Measurements from ENCODE around the gene EPB41L1.
"Not testable (repeated sequence)": the region's sequence is repeated elsewhere in the genome, so short reads cannot be mapped to it uniquely, and the experiment has no call there.

EPB41L1 gene

DNA sequence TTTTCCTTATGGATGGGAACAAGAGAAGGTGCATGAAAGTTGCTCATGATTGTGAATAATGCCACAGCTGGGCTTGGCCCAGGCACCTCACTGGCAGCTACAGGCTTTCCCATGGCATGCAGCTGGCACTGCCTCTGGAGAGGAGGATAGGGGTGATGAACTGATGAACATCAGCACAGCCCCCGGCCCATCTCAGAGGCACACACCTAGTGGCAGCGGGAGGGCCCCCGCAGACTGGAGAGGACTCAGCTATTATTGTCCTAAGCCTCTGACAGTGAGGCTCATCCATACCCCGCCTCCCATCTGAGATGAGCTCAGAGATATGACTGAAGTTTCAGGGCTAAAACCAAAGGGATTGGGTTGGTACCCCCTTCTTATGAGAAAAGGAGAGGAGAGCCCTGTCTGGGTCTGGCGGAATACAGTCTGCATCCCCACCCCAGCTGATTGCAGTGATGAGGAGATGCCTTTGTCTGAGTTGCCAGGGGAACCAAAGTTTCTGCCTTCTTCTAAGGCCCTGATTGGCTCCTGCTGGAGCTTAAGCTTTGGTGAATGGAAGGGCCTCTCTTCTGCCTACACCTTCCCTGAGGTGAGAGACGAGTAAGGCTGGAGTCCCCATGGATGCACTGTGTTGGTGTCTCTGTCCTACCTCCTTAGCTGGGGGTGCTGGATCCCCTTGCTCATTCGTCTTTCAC is 27.6 kb upstream of the EPB41L1 start:
- DNase-seq (ENCODE audit: low spot score), result no peak

DNA sequence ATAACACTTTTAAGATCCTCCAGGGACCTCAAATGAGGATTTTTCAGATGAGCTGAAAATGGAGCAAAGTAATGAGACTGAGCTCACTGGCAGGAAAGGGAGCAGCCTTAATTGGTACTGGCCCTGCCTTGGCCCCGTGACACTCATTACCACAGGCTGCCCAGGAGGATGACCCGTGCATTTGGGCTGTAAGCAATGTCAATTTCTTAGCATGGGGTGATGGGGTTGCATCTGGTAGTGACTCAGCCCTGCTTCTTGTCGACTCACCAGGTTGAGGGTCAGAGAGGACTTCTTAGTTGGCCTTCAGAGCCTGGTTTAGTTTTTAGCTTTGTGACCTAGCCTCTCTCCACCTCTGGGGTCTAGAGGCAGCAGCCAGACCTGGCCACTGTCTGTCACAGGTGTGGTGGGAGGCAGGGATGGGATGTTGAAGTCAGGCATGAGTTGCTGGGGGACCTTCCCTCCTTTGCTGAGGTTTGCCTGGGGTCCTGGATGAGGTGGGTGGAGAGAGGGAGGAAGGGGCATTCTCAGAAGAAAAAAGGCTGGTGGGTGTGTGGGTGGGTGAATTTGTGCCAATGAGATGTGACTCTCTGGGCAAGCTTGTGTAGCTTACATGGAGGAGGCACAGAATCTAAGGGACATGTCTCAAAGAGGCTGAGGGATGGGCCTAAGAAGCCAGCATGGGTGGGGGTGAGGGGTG is 25.9 kb upstream of the EPB41L1 start:
- DNase-seq (ENCODE audit: low spot score), result no peak

DNA sequence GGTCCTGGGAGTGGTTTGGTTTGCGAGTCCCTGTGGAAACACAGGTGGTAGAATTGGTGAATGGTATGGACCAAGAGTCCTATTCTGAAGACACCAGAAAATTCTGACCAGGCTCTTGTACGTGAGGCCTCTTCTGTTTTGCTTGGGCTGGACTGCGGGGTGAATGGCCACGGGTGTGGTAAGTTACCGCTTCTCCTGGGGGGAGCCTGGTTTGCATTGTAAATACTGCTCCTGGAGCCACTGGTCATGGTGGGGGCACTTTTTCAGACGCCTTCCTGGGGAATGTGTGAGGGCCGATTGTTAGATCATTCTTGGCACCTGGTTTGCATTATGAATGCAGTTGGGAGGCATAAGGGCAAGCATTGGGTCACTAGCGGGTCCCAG is 25.4 kb upstream of the EPB41L1 start:
- no peak for DNase-seq (ENCODE audit: low spot score)

DNA sequence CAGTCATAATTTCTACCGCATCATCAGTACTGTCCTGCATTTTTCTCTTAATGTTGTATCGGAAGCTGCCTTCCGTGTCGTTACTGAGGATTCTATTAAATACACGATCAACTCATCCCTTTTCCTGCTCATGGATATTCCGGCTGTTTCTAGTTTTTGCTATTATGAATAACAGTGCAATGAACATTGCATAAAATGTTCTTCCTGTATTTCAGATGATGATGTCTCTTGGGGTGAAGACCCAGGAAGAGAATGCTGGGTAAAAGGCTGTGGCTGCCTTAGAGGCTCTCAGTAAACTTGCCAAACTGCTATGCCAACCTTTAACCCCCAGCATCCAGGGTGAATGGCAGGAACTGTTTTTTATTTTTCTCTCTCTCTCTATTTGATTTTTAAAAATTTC is 24.1 kb upstream of the EPB41L1 start:
- no peak for DNase-seq (ENCODE audit: low spot score)

DNA sequence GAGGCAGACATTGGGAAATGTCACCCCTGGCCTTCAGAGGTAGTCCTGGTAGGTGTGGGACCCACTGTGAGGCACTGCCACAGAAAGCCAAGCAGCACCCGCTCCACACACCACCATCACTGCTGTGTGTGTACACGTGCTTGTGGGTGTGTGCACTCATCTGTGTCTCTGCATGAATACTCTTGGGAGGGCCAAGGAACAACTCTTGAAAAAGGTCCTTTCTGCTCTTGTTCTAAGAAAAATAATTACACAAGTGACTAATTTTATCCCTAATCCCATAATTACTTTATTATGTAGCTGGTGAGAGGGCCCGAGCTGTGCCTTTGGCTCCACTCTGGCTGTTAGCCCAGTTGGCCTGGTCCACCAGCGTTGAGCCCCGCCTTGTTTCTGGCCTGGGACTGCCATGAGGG is 21.7 kb upstream of the EPB41L1 start:
- no peak for DNase-seq (ENCODE audit: low spot score)

DNA sequence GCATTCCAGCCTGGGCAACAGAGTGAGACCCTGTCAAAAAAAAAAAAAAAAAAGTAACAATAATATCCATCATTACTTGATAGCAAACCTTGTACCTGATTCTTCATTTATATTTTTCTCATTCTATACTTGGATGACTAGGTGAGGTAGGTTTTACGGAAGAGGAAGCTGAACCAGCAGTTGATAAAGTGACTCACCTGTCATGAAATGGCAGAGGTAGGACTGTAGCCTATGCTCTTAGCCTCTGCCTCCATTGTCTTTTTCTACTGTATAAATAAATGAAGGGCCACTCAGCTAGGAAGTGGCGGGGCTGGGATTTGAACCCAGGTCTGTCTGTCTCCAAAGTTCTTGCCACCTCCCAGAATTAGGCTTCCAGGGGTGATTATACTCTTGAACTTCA is 20.7 kb upstream of the EPB41L1 start:
- DNase-seq (ENCODE audit: low spot score), result no peak

DNA sequence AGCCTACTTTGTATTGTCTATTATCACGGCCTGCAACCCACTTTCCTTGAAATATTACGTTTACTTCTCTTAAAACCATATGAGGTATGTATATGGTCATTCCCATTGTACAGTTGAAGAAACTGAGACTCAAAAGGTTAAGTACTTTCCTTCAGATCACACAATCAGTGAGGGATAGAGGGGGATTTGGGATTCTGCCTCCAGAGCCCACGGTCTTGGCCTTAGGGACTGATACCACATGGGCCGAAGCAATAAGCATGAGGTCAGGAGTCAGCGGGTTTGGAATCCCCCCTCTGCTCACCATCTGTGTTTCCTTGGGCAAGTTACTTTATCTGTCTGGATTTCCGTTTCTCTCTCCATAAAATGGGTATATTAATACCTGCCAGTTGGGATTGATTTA is 19.4 kb upstream of the EPB41L1 start:
- no peak for DNase-seq (ENCODE audit: low spot score)

DNA sequence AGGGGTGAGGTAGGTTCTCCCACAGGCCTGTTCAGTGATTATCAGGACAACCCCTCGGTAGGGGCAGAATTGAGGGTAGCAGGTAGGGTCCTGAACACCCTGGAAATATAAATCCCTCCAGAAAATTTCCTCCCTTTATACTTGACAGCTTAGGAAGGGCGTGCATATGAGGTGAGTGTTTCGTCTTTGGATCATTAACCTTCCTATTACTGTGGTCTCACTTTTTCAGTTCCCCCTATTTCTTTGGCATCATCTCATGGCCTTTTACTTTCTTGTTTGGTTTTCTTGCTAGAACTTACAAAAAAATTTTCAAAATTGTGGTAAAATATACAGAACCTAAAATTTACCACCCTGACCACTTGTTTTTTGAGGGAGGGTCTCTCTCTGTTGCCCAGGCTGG is 18.7 kb upstream of the EPB41L1 start:
- DNase-seq (ENCODE audit: low spot score), result no peak

DNA sequence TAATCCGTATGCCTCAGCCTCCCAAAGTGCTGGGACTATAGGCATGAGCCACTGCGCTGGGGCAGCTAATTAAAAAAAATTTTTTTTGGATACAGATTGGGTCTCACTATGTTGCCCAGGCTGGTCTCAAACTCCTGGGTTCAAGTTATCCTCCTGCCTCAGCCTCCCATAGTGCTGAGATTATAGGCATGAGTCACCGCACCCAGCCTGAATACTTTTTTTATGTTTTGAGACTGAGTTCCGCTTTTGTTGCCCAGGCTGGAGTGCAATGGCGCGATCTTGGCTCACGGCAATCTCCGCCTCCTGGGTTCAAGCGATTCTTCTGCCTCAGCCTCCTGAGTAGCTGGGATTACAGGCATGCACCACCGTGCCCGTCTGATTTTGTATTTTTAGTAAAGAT is 17.2 kb upstream of the EPB41L1 start:
- DNase-seq (ENCODE audit: low spot score), result not testable (repeated sequence)

DNA sequence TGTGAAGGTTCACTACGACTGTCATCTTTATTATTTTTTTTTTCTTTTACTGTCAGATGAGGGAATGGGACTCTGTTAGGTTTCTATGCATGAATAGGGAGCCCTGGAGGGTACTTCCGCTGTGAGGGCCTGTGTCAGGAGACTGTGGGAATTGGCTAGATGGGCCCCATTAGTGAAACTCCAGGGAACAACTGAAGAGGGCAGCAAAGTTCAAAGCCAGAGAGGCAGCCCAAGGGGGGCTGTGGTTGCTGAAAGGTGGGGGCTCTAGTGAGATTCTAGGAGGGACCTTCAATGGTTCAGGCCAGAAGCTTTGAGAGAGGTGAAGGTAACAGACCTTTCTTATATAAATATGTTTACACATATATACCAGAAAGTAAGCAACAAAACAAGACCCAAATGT is 13.2 kb upstream of the EPB41L1 start:
- no peak for DNase-seq (ENCODE audit: low spot score)

DNA sequence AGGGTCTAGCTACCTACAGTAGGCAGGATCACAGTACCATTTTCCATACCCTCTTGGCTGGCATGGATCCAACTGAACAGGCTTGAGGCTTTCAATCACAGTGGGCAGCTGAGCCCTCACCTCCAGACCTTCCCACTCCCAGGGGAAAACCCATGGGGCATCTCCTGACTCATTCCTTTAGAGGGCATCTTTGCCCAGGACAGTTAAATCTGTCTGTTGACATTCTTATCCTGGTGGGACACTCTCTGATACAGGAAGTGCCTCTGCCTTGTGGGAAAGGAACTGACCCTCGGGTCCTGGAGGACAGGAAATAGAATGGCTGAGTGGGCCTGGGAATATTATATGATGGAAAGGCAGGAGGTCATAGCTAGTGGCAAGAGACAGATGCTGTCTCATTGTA is 10.2 kb upstream of the EPB41L1 start:
- no peak for DNase-seq (ENCODE audit: low spot score)

DNA sequence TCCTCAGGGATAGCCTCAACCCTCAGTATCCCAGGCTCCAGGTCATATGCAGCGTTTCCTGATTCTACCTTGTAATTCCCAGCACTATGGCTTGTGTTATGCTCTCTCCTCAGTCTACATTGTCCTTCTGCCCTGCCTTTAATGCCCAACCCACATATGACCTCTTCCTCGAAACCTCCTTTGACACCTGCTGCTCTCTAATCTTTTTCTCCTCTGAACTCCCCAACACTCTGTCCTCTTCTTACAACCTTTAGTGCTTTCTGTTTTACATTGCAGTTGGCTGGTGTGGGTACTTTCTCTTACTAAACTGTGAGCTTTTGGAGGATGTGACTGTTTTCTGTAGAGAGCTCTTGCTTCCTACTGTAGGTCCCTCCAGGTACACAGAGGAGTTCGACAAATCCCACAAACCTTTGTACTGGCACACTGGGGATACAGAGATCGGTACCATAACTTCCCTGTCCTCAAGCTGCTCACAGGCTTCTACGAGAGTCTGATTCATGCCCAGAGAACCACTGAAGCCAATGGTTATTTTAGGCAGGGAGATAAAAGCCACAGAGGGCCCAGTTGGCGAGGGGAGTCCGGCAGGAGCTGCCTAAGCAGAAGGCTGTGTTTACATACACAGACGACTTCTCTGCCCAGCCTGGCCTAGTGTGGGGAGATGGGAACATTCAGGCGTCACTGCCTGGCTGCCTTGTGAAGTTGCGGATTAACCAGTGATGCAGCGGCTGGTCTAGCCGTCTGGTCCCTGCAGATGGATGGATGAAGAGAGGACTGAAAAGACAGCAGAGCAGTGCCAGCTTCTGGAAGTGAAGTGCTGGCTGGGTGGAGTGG is 8.4 kb upstream of the EPB41L1 start:
- no peak for DNase-seq (ENCODE audit: low spot score)

DNA sequence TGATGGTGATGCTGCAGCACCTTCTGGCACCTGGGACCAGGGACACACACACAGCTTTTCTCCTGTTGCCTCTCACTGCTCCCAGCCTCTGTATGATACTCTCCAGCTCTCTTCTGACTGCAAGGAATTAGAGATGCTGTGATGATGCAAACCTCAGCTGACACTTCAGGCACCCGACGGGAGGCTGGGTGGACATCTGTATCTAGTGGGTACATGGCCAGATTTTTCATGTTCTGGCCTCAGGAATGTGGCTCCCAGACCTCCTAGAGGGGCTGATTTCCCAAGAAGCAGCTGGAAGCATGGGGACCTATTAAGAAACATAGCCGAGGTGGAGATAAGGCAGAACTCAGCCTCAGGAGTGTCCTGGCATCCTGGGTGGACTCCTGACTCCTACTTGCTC is 6.8 kb upstream of the EPB41L1 start:
- no peak for DNase-seq (ENCODE audit: low spot score)

DNA sequence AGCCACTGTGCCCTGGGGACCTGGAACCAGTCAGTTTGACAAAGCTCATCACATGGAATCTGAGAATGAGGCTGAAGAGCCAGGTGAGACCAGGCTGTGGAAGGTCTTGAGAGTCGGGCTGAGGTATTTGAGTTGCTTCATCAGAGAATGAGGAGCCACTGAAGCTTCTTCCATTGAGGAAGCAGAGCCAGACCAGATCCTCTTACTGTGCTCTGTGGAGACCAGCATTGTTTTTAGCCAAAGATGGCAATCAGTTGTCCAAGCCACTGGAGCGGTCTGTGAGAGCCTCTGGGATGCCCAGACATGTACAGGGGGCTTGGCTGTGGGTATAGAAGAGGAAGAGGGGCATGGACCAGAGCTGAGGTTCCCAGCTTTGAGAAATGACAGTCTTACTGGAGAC is 6.1 kb upstream of the EPB41L1 start:
- DNase-seq (ENCODE audit: low spot score), result no peak

DNA sequence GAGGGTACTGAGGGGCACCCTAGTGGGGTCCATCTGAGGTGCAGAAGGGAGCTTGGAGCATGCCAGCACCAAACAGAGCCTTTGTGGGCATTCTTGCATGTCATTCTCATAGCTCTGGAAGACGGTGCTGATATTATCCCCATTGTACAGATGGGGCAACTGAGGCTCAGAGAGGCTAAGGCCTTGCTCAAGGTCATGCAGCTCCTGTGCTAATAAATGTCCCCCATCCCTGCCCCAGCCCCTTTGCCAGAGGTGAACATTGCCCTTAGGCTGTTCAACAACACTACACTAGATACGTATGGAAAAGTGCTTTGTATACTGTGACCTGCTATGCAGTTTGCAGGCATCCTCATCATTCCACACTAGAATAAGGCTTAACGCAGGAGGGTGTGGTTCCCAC is 5.5 kb upstream of the EPB41L1 start:
- DNase-seq (ENCODE audit: low spot score), result no peak

DNA sequence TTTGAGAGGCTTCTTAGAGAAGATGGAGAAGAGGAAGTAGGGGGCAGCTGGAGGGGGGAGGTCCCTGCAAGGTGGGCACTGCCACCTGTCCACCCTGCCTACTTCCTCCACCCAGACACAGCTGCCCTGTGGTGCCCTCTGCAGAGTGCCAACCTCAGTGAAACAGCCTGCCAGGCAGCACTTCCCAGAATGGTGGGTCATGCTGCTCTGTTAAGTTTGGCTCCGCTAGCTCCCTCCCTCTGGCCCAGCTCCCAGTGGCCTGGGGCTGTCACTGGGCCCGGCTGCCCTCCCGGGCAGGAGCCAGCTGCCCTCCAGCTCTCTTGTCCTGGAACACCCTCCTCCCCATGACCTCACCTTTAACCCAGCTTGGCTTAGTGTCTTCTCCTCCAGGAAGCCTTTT is 5.1 kb upstream of the EPB41L1 start:
- no peak for DNase-seq (ENCODE audit: low spot score)

DNA sequence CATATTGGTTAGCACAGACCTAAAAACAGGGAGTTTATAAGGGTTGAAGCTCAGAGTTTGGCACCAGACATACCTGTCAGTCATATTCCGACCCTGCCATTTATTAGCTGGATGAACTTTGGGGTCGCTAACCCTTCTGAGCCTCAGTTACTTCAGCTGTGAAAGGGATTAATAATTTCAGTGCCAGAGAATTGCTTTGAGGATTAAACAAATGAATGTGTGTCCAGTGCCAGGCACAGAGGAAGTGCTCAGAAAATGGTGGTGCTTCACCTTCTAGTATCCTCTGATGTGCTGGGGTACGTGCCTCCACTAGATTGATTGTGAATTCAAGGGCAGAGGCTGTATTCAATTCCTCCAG is 4.1 kb upstream of the EPB41L1 start:
- DNase-seq (ENCODE audit: low spot score), result no peak

DNA sequence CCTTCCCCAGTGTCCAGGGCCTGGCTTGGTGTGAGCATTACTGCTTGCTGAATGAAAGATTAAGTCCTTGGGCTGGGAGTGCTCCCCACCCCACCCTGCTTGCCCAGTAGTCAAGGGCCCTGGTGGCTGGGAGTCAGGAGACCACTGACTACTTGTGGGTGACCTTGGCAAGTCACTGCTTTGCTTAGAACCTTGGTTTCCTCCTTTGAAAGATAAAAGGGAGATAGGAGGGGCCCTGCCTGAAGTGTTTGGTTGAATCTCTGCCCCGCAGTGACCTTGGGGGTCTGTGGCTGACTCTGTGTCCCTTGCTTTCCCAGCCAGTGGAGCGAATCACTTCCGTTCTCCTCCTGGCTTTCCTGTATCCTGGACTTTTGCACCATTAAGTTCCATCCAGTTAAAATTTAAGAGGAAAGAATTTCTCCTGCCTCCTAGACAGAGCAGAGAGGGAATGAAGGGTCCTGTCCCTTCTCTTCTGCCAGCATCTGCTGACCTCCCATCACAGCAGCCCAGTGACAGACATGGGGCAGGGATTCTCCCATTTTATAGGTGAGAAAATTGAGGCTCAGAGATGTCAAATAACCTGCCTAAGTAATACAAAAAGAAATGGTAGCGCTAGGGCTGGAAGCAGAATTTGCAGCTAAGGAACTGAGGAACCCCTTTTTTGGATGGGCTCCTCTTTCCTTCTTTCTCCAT is 3.5 kb upstream of the EPB41L1 start:
- no peak for DNase-seq (ENCODE audit: low spot score)

DNA sequence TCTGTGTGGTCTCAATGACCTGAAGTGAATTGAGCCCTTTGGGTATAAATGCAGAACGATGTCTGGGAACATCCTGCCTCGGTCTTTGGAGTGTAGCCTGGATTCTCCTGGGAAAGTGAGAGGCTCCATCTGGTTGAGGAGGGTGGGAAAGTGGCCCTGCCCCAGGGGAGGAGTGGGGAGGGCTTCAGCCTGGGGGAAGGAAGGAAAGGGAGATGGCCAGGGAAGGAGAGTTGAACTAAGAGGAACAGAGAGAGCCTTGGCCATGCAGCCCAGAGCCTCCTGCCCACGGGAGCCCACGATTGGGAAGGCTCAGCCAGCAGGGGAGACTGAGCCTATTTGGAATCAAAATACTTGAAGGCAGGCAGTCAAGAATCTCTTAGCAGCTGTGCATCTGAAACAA is 2.3 kb upstream of the EPB41L1 start:
- no peak for DNase-seq (ENCODE audit: low spot score)

DNA sequence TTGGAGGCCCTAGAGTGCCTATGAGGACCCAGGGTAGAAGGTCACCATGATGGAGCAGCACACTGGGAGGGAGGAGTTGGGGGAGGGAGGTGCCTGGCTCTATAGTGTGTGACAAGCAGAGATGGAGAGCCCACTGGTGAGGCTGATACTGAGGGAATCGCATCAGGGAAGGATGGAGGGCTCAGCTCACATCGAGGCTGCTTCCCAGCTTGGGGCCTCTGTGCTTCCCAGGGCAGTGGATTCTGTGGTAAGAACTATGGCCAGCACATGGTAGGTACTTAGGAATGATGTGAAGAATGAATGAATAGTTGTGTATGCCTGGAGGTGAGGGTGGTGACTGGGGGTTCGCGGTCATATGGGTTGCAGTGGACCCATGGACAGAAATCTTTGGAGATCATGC is 1.3 kb upstream of the EPB41L1 start:
- no peak for DNase-seq (ENCODE audit: low spot score)

DNA sequence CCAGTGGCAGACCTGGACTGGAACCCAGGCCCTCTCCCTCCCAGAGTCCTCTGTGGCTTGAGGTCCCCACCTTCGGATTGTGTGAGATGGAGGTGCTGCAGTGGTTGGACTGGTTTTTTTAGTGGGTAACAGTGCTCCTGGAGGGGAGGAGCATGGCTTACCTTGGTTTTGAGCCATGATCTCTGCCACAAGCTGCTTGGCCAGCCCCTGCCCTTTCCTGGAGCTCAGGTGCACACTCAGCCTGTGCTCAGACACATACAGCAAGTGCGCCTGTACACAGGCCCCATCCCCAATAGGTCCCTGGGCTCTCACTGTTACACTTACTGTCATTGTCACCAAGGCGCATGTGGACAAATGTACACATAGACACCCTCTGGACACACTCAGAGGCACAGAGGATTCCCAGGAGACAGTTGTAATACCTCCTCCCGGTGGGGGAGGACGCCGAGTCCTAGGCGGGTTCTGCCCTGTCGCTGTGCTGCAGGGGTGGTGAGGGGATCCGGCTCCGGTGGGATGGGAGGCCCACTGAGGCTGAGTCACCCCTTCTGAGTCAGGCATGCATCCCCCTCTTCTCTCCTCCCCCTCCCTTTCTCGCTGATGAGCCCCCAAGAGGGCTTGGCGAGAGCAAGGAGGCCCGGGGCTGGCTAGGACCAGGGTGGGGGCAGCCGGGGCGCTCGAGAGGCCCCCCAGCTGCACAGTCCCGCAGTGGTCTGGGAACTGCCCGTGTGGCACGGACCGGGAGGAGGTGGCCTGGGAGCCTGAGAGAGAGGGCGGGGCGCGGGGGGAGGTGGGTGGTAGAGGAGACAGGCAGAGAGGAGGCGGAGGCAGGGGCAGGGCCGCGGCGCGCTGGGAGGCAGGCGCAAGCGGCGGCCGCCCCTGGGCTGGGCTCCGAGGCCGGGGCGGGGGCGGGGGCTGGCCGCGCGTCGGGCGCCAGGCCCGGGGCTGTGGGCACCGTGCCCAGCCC is 522 bp upstream of the EPB41L1 start:
- peak; percentile 88 for DNase-seq (ENCODE audit: low spot score)

DNA sequence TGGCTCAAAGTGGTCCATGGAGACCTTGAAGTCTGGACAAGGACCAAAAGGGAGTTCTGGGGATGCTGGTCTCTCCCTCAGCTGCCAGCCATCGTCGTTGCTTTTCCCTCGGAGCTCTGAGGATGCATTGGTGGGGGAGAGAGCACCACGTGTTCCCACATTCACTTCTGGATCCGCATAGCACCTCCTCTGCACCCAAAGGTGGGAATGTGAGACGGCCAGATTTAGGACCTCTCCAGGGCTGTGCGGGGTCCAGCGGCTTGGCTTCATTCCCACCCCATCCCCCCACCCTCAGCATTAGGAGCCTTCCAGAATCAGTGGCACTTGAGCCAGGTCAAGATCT is 1.1 kb downstream of the EPB41L1 start:
- no peak for DNase-seq (ENCODE audit: low spot score)

Data from globus pallidus (tissue), 1 donor.